K562 (cell line): ENCODE measurements around the gene HMGA1. TPM values are rescaled to one million over a fixed set of nuclear protein-coding genes. Genes with fewer than 3 reads are reported as not detected.

Experiments used
- ATF7 ChIP-seq: fragments of 450-650 bp; IDR thresholded peaks from 2 replicates; pipeline ENCODE4 v1.7.1; 2014; ENCODE audit warnings: mild to moderate bottlenecking, moderate library complexity
- CBFA2T3 ChIP-seq: fragments of 450-650 bp; IDR thresholded peaks from 2 replicates; pipeline ENCODE4 v1.6.1; 2017
- CBX1 ChIP-seq: sonication (generic); IDR thresholded peaks from 2 replicates; pipeline ENCODE4 v1.6.1; 2016; ENCODE audit warnings: antibody characterized with exemption, low read depth, mild to moderate bottlenecking
- COPS2 ChIP-seq: fragments of 450-650 bp; conservative IDR thresholded peaks from 2 replicates; pipeline ENCODE4 v1.6.1; 2016; ENCODE audit warnings: mild to moderate bottlenecking, moderate library complexity
- FOXJ3 ChIP-seq: sonication (generic); formaldehyde crosslinking; IDR thresholded peaks from 2 replicates; pipeline ENCODE4 v1.4.0; 2020; ENCODE audit warnings: mild to moderate bottlenecking, missing genetic modification reagents
- HDAC3 ChIP-seq: fragments of 450-650 bp; IDR thresholded peaks from 2 replicates; pipeline ENCODE4 v1.6.1; 2018; ENCODE audit warnings: borderline replicate concordance, mild to moderate bottlenecking, moderate library complexity; ENCODE audit not compliant: partially characterized antibody
- JUNB ChIP-seq: fragments of 450-650 bp; formaldehyde crosslinking; conservative IDR thresholded peaks from 2 replicates; pipeline ENCODE4 v1.4.0; 2020; ENCODE audit warnings: mild to moderate bottlenecking
- MYNN ChIP-seq, 2 experiments: sonication (generic); formaldehyde crosslinking in 1 of 2; IDR thresholded peaks; 2 replicates each; pipeline versions ENCODE4 v1.5.0 to v1.6.1; 2016 to 2020; ENCODE audit warnings: antibody characterized with exemption in 1 of 2, missing genetic modification reagents in 1 of 2
- NR4A1 ChIP-seq, 2 experiments: fragments of 250-450 bp in 1 of 2; fragments of 450-650 bp in 1 of 2; sonication (Bioruptor Pico) in 1 of 2; IDR thresholded peaks; 2 replicates each; pipeline versions ENCODE4 v1.4.0 to v1.6.1; 2016 to 2020; ENCODE audit warnings: mild to moderate bottlenecking in 2 of 2, missing compliant biosample characterization in 1 of 2, missing genetic modification characterization in 1 of 2, moderate library complexity in 1 of 2
- PHB2 ChIP-seq: fragments of 450-650 bp; IDR thresholded peaks from 2 replicates; pipeline ENCODE4 v1.6.1; 2017; ENCODE audit warnings: low read depth
- POU5F1 ChIP-seq: fragments of 150-350 bp; IDR thresholded peaks from 2 replicates; pipeline ENCODE4 v1.6.1; 2014; ENCODE audit warnings: borderline replicate concordance, low read length, low read depth, mild to moderate bottlenecking; ENCODE audit not compliant: partially characterized antibody
- PPARD ChIP-seq: fragments of 250-450 bp; sonication (Bioruptor Pico); IDR thresholded peaks from 2 replicates; pipeline ENCODE4 v1.8.0; 2022; ENCODE audit warnings: inconsistent platforms, mild to moderate bottlenecking, moderate library complexity
- RBM22 ChIP-seq: fragments of 200-400 bp; formaldehyde crosslinking; IDR thresholded peaks from 2 replicates; pipeline ENCODE4 v1.6.1; 2018; ENCODE audit warnings: low read length, low read depth; ENCODE audit not compliant: poor library complexity, severe bottlenecking
- RFX1 ChIP-seq: fragments of 450-650 bp; IDR thresholded peaks from 2 replicates; pipeline ENCODE4 v1.6.1; 2016; ENCODE audit warnings: mild to moderate bottlenecking, moderate library complexity
- TEAD4 ChIP-seq, 2 experiments: sonication (generic) in 1 of 2; formaldehyde crosslinking in 1 of 2; IDR thresholded peaks; 2 replicates each; pipeline versions ENCODE4 v1.6.1 to v1.8.0; 2012 to 2022; ENCODE audit warnings: borderline replicate concordance in 1 of 2, inconsistent platforms in 1 of 2, low read length in 1 of 2, mild to moderate bottlenecking in 1 of 2, missing genetic modification reagents in 1 of 2
- TFAM ChIP-seq: fragments of 250-450 bp; sonication (Bioruptor Pico); conservative IDR thresholded peaks from 2 replicates; pipeline ENCODE4 v1.5.0; 2021; ENCODE audit warnings: mild to moderate bottlenecking, moderate library complexity
- ZBTB11 ChIP-seq, 3 experiments: fragments of 200-800 bp in 1 of 3; fragments of 250-450 bp in 1 of 3; fragments of 450-650 bp in 1 of 3; sonication (Bioruptor Pico) in 1 of 3; sonication (Bioruptor generic) in 1 of 3; formaldehyde crosslinking in 1 of 3; IDR thresholded peaks; 2 replicates each; pipeline versions ENCODE4 v1.6.1 to v1.8.0; 2016 to 2022; ENCODE audit warnings: mild to moderate bottlenecking in 2 of 3, missing genetic modification characterization in 2 of 3, missing compliant biosample characterization in 1 of 3, moderate library complexity in 1 of 3
- ZNF232 ChIP-seq: sonication (generic); formaldehyde crosslinking; IDR thresholded peaks from 2 replicates; pipeline ENCODE4 v1.8.0; 2022; ENCODE audit warnings: mild to moderate bottlenecking, missing genetic modification reagents
- ZNF354B ChIP-seq: fragments of 250-450 bp; sonication (Bioruptor Pico); IDR thresholded peaks from 2 replicates; pipeline ENCODE4 v1.4.0; 2020
- ZNF766 ChIP-seq: fragments of 200-800 bp; sonication (Bioruptor generic); conservative IDR thresholded peaks from 2 replicates; pipeline ENCODE4 v1.6.1; 2016; ENCODE audit warnings: missing genetic modification characterization, missing compliant biosample characterization
- polyA plus RNA-seq, 8 experiments: library from polyadenylated mRNA; depleted of rRNA in 4 of 8; stranded (reverse) in 5 of 8; unstranded in 3 of 8; fragments of >200 nt; fragmentation: Nextera tagmentation in 2 of 8; fragmentation: Illumina TruSeq in 1 of 8; extraction: Ambion mirVana in 2 of 8; extraction: Trizol in 1 of 8; gene quantifications; 2 replicates each; pipeline versions ENCODE4 v1.2.1 to v1.2.3, GENCODE V29; 2011 to 2014; ENCODE audit warnings: inconsistent platforms in 1 of 8, missing spikeins in 1 of 8
- total RNA-seq, 7 experiments: library from RNA; depleted of rRNA in 6 of 7; stranded (reverse); fragments of >200 nt in 6 of 7; fragmentation: Illumina TruSeq in 2 of 7; extraction: Trizol in 2 of 7; gene quantifications; 2 replicates each; pipeline versions ENCODE4 v1.2.1 to v1.2.3, GENCODE V29; 2011 to 2021; ENCODE audit warnings: low replicate concordance in 1 of 7
- TF ChIP-seq, protein P1 (sequence below): IDR thresholded peaks from 3 replicates; pipeline ENCODE4 v1.6.1; 2011; ENCODE audit warnings: borderline replicate concordance, mild to moderate bottlenecking; ENCODE audit not compliant: insufficient read length, insufficient read depth
- TF ChIP-seq, protein P2 (sequence below): fragments of 450-650 bp; IDR thresholded peaks from 2 replicates; pipeline ENCODE4 v1.6.1; 2017; ENCODE audit warnings: mild to moderate bottlenecking, moderate library complexity

Gene HMGA1
- total and polyA plus RNA-seq, 9 of the 15 experiments (the other 6 are each of a cell fraction or from before 2014, with no cell fraction given), result 27.8 to 1,947 (median 594) TPM

DNA sequence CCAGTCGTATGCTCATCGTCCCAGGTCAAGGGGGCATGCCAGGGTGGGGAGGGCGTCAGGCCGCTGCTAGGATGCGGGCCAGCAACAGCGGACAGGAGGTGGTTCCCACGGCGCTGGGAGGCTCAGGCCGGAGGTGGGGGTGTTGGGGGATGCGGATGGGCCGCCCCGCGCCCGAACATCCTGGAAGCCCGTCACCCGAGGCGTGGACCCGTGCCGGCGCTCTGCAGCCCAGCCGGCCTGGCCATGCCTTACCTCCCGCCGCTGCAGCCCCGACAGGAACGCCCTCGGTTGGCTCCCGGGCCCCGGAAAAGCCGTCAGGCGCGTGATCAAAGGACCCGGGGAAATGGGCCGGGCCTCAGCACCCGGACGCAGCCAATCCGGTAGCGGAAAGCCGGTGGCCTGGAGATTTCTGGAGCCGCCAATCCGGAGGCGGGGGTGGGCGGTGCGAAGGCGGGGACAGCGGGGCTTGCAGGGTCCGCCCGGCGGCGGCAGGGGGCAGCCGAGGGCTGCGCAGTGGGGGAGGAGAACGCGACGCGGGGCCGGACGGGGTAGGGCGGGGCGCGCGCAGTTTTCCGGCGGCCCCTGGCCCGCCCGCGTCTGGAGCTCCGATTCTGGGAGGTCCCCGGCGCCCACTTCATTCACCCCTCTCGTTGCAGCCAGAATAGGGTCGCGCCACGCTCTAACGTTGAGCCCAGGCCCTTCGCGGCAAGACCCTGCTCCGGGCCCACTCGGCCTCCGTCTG is 12.2 kb downstream of the HMGA1 start, which contains the start of gene SMIM29 (continued):
- no peak for TF ChIP-seq JUNB (CRISPR knock-in tag)
- peak; percentile 75 for TF ChIP-seq RBM22
- peak; percentile 45; the same call in 1 of the 2 replicates for TF ChIP-seq PHB2
- no peak for TF ChIP-seq ZNF232 (CRISPR knock-in tag)
- TF ChIP-seq, protein P1, sequence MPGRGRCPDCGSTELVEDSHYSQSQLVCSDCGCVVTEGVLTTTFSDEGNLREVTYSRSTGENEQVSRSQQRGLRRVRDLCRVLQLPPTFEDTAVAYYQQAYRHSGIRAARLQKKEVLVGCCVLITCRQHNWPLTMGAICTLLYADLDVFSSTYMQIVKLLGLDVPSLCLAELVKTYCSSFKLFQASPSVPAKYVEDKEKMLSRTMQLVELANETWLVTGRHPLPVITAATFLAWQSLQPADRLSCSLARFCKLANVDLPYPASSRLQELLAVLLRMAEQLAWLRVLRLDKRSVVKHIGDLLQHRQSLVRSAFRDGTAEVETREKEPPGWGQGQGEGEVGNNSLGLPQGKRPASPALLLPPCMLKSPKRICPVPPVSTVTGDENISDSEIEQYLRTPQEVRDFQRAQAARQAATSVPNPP, result no peak
- TF ChIP-seq PPARD, result no peak
- no peak for TF ChIP-seq POU5F1
- TF ChIP-seq, protein P2, sequence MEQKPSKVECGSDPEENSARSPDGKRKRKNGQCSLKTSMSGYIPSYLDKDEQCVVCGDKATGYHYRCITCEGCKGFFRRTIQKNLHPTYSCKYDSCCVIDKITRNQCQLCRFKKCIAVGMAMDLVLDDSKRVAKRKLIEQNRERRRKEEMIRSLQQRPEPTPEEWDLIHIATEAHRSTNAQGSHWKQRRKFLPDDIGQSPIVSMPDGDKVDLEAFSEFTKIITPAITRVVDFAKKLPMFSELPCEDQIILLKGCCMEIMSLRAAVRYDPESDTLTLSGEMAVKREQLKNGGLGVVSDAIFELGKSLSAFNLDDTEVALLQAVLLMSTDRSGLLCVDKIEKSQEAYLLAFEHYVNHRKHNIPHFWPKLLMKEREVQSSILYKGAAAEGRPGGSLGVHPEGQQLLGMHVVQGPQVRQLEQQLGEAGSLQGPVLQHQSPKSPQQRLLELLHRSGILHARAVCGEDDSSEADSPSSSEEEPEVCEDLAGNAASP, result no peak
- TF ChIP-seq CBFA2T3, result peak; percentile 10; the same call in 1 of the 2 replicates
- no peak for TF ChIP-seq ATF7
- TF ChIP-seq ZBTB11 (CRISPR knock-in tag; IDR thresholded peaks at IDR 0.05), result peak in 1 of 3 experiments; percentile 25; a peak in 1 of 6 replicates
- peak; percentile 66 for TF ChIP-seq CBX1
- no peak for TF ChIP-seq TFAM
- no peak; the same call in 1 of the 2 replicates for TF ChIP-seq MYNN (IDR thresholded peaks at IDR 0.05)
- no peak for TF ChIP-seq MYNN (CRISPR knock-in tag; IDR thresholded peaks at IDR 0.05)
- no peak for TF ChIP-seq ZNF766 (CRISPR knock-in tag)
- TF ChIP-seq NR4A1 (CRISPR knock-in tag; IDR thresholded peaks at IDR 0.05), result no peak
- TF ChIP-seq NR4A1 (tag; IDR thresholded peaks at IDR 0.05), result peak; percentile 52; the same call in 1 of the 2 replicates
- no peak for TF ChIP-seq TEAD4 (IDR thresholded peaks at IDR 0.05; ENCODE audit: low read length)
- no peak for TF ChIP-seq TEAD4 (CRISPR knock-in tag; IDR thresholded peaks at IDR 0.05; ENCODE audit: borderline replicate concordance)
- TF ChIP-seq COPS2, result no peak
- TF ChIP-seq HDAC3, result no peak
- no peak for TF ChIP-seq FOXJ3 (CRISPR knock-in tag)
- no peak; the same call in 1 of the 2 replicates for TF ChIP-seq RFX1
- TF ChIP-seq ZNF354B (CRISPR knock-in tag), result no peak
